Measurements from ENCODE around the gene PTPN20.

DNA sequence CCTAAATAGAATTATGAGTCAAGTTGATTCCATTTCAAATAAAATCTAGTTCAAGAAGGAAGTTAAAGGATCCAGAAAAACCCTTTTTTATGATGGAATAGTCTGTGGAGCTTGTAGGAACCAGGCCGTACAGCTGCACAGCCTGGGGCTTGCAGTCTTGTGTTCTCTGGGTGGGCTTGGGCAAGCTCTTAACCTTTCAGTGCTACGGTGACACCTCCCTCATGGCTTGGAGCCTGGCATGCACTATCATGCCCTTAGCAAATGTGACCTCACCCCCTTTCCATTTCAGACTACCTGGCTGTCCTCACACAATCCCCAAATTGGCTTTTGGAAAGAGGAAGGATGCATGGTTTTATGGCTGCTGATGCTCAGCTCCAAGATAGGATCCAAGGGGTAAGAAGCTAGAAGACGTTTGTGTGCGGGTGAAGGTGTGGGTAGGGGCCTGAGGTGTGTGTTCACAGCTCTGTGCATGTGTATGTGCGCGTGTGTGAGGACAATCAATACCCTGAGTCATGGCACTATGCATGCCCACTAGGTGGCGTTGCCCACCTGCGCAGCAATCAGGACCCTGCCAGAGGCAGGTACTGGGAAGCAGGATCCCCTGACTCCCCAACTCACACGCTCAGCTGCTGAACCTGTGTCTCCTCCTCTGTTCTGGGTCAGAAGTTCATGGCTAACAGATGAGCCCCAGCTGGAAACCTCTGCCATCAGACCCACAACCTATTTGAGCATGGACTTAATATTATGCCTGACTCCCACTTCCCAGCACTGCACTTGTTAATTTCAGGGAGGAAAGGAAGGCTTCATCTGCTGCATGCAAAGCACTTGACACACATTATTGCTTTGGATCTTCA is 113.4 kb downstream of the PTPN20 start:
- TF ChIP-seq, protein P1, sequence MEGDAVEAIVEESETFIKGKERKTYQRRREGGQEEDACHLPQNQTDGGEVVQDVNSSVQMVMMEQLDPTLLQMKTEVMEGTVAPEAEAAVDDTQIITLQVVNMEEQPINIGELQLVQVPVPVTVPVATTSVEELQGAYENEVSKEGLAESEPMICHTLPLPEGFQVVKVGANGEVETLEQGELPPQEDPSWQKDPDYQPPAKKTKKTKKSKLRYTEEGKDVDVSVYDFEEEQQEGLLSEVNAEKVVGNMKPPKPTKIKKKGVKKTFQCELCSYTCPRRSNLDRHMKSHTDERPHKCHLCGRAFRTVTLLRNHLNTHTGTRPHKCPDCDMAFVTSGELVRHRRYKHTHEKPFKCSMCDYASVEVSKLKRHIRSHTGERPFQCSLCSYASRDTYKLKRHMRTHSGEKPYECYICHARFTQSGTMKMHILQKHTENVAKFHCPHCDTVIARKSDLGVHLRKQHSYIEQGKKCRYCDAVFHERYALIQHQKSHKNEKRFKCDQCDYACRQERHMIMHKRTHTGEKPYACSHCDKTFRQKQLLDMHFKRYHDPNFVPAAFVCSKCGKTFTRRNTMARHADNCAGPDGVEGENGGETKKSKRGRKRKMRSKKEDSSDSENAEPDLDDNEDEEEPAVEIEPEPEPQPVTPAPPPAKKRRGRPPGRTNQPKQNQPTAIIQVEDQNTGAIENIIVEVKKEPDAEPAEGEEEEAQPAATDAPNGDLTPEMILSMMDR (IDR thresholded peaks at IDR 0.05), result peak in 5 of 6 experiments; percentile 65 to 82 (median 75)
- TF ChIP-seq POLR2A (IDR thresholded peaks at IDR 0.05), result no peak

All from Peyer's patch (tissue), 4 donors.